ENCODE measurements around the gene NFIX.

DNA sequence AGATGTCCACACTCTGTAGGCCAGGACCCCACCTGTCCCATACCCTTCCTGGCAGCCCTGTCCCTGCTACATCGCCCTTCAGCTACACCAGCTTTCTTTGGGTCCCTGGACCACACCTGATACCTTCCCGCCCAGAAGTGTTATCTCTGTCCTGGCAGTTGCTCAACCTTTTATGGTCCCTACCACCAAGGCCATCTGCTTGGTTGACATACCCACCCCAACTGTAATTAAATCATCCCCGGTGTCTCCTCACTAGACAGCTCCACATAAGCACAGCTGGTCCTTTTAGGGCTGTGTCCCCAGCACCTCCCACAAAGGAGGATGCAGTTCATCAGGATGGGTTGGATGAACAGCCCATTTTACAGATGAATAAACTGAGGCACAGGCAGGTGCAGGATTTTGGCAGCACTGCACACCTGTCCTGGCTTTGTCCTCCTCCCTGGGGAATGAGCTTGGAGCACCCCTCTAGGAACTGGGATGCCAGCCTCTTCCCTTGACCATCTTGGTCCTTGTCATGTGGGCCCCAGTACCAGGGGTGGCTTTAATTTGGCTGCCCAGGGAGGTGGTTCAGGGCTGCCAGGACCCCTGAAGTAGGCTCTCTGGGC lies 135.7 kb downstream of the NFIX start:
- TF ChIP-seq CTCF (IDR thresholded peaks at IDR 0.05) (no peak), POLR2AphosphoS5 (IDR thresholded peaks at IDR 0.05) (no peak), POLR2A (IDR thresholded peaks at IDR 0.05) (no peak)

Measured in sigmoid colon (tissue), 4 donors.